ENCODE data around the gene ELK3.

Gene ELK3

GRCh38 chr12:96227365-96228106 lies 33.4 kb downstream of the ELK3 start:
- in situ Hi-C loops (cut with MboI; ENCODE audit: low pct_unique_long_range_greater_than_20kb, low sequenced_read_pairs, unreplicated experiment) = no loop called here

DNA sequence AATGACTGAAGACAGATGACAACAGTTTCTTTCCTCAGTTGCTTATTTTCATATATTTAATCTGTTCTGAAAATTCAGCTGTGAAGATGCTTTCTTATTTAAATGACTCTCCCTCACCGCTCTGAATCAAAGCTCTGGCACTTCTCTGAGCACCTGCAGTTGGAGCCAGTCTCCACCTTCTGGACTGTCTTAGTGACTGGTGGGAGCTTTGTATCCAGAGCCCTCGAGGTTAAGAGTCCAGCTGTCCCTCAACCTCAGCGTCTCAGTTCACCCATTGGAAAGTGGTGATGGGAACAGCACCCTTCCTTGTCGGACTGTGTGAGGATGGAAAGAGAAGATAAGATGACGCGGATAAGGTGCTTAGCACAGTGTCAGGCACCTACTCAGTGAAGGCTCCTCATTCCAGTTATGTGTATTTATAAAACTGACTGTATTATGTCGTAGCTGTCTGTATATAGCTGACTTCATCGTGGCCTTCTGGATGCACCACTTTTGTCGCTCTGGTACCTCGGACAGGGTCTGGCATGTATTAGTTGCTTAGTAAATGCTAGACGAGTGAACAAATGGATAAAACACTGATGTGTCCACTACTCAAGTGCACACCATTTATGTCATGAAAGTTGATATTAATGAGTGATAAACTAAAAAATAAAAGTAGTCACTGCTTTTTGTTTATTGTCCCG lies 34.5 kb downstream of the ELK3 start:
- in situ Hi-C loops (cut with MboI; ENCODE audit: low pct_unique_long_range_greater_than_20kb, low sequenced_read_pairs, unreplicated experiment) = no loop called here
- TF ChIP-seq, protein P1, sequence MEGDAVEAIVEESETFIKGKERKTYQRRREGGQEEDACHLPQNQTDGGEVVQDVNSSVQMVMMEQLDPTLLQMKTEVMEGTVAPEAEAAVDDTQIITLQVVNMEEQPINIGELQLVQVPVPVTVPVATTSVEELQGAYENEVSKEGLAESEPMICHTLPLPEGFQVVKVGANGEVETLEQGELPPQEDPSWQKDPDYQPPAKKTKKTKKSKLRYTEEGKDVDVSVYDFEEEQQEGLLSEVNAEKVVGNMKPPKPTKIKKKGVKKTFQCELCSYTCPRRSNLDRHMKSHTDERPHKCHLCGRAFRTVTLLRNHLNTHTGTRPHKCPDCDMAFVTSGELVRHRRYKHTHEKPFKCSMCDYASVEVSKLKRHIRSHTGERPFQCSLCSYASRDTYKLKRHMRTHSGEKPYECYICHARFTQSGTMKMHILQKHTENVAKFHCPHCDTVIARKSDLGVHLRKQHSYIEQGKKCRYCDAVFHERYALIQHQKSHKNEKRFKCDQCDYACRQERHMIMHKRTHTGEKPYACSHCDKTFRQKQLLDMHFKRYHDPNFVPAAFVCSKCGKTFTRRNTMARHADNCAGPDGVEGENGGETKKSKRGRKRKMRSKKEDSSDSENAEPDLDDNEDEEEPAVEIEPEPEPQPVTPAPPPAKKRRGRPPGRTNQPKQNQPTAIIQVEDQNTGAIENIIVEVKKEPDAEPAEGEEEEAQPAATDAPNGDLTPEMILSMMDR (IDR thresholded peaks at IDR 0.05; ENCODE audit: extremely low read depth, insufficient read depth, missing control alignments) = no peak
- no peak for DNase-seq (ENCODE audit: low spot score)

More at GRCh38 chr12:96227365-96228106, 33.4 kb downstream of the ELK3 start:
- TF ChIP-seq, protein P1 (IDR thresholded peaks at IDR 0.05; ENCODE audit: extremely low read depth, insufficient read depth, missing control alignments) = no peak
- DNase-seq (ENCODE audit: low spot score) = no peak

GRCh38 chr12:96230646-96231045 lies 36.5 kb downstream of the ELK3 start:
- in situ Hi-C loops (cut with MboI; ENCODE audit: low pct_unique_long_range_greater_than_20kb, low sequenced_read_pairs, unreplicated experiment) = no loop called here
- no peak for DNase-seq (ENCODE audit: low spot score)
- TF ChIP-seq, protein P1 (IDR thresholded peaks at IDR 0.05; ENCODE audit: extremely low read depth, insufficient read depth, missing control alignments) = no peak

DNA sequence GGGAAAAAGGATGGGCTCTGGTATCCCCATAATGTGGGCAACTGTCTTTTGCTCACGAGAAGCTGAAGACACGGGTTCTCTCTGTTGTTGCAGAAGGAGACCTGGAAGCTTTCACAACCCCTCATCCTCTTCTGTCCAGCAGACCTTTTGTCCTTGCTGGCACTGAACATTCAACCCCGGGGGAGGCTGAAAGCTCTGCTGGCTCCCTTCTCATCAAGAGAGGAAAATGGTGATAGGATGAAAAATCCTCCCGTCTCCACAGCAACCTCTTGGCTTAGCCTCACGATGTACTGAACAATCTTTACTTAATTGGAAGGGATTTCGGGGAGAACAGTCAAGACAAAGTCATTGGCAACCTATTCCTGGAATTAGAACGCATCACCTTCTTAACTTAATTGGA lies 39.0 kb downstream of the ELK3 start:
- in situ Hi-C loops (cut with MboI; ENCODE audit: low pct_unique_long_range_greater_than_20kb, low sequenced_read_pairs, unreplicated experiment) = no loop called here
- DNase-seq (ENCODE audit: low spot score) = no peak
- TF ChIP-seq, protein P1 (IDR thresholded peaks at IDR 0.05; ENCODE audit: extremely low read depth, insufficient read depth, missing control alignments) = no peak

DNA sequence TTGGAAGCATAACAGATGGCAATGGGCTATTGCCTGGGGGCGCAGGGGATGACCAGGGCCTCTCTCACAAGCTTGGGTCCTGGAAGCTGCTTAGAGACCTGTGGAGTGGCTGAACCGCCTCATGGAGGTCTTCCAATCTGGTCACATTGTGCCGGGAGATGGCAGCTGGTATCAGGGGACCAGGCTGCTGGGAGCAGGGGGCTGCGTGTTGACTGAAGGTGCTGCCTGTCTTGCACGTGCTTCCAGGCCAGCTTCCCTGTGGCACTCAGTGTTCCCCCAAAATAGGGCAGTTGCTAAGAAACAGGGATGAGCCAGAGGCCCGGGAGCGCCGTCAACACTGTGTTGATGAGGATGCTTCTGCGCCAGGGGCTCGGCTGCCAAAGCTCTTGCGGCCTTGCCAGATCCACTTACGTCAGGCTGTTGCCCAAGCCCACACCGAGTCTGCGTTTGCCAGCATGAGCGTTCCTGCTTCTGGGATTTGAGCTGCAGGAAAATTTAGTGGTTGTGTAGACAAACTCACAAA lies 39.8 kb downstream of the ELK3 start:
- TF ChIP-seq, protein P1 (IDR thresholded peaks at IDR 0.05; ENCODE audit: extremely low read depth, insufficient read depth, missing control alignments) = no peak
- in situ Hi-C loops (cut with MboI; ENCODE audit: low pct_unique_long_range_greater_than_20kb, low sequenced_read_pairs, unreplicated experiment) = no loop called here
- DNase-seq (ENCODE audit: low spot score) = no peak

DNA sequence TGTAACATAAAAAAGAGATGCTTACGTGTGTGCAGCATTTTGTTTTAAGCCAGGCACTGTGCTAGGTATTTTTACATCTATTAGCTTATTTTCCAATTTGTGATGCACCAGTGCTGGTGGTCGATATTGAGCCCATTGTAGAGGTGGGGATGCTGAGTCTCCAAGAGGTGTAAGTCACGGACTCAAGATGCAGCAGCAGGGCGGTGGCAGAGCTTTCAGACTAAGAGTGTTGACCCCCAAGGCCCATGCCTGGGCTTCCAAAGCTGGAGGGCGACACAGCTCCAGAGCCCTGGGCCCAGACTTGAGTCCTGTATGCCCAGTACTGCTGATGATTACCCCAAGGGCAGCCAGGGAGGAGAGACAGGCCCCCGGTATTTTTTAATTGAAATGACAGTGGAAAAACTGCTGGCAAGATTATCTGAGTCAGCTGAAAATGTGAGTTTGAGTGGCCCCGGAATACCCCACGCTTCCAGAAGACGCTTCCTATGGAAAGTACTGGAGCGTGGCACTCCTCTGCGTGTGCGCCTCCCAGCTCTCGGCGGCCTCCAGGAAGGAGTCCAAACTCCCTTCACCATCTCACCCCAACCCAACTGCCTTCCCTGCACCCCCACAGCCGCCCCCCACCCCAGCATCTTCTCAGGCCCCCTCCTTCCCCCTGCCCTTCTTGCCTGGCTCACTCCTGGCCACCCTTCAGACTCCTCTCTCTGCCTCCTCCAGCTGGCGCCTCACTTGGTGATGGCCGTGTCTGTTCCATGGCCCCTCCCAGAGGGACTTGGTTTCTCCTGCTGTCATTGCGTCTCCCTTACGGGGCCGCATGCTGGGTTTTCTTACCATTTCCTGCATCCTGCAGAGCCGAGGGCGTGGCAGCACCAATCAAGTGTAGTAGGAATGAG lies 40.7 kb downstream of the ELK3 start:
- in situ Hi-C loops (cut with MboI; ENCODE audit: low pct_unique_long_range_greater_than_20kb, low sequenced_read_pairs, unreplicated experiment) = no loop called here
- no peak for DNase-seq (ENCODE audit: low spot score)
- TF ChIP-seq, protein P1 (IDR thresholded peaks at IDR 0.05; ENCODE audit: extremely low read depth, insufficient read depth, missing control alignments) = no peak

Data from GM13977 (cell line).